IPS-18c (cell line): ENCODE measurements around the gene CD63.

Source experiments
- H3K4me3 ChIP-seq: 2 replicates; pipeline ENCODE4 v1.7.0; 2013; ENCODE audit warnings: low read depth, mild to moderate bottlenecking, low read length, moderate library complexity; ENCODE audit not compliant: insufficient read depth
- H3K9me3 ChIP-seq: one replicate; pipeline ENCODE4 v1.6.1; 2013; ENCODE audit warnings: mild to moderate bottlenecking, low read length, moderate library complexity; ENCODE audit not compliant: control insufficient read depth, insufficient read depth

The CD63 gene

GRCh38 chr12:55727643-55728185 is 1.1 kb downstream of the CD63 start:
- Histone ChIP-seq H3K9me3 (no peaks in the 10 kb centered on the region), H3K4me3 (peak overlapping the region; percentile 92)

GRCh38 chr12:55726971-55727370 is 1.8 kb downstream of the CD63 start:
- no peaks in the 10 kb centered on the region for H3K9me3 ChIP-seq
- H3K4me3 ChIP-seq = peak overlapping the region; percentile 92; the same call in 1 of the 2 replicates

- Histone ChIP-seq H3K9me3 (no peaks in the 10 kb centered on the region), H3K4me3 (no peak overlapping the region)
Observed at GRCh38 chr12:55725556-55725955, 3.3 kb downstream of the CD63 start.

GRCh38 chr12:55724940-55725309 is 3.9 kb downstream of the CD63 start:
- Histone ChIP-seq H3K4me3 (no peak overlapping the region), H3K9me3 (no peaks in the 10 kb centered on the region)

- Histone ChIP-seq H3K4me3 (no peak overlapping the region), H3K9me3 (no peaks in the 10 kb centered on the region)
Observed at GRCh38 chr12:55724226-55724939, 4.4 kb downstream of the CD63 start.

GRCh38 chr12:55723516-55724225 is 5.1 kb downstream of the CD63 start:
- Histone ChIP-seq H3K9me3 (no peaks in the 10 kb centered on the region), H3K4me3 (no peak overlapping the region)

GRCh38 chr12:55722948-55723347 is 5.9 kb downstream of the CD63 start:
- Histone ChIP-seq H3K9me3 (no peaks in the 10 kb centered on the region), H3K4me3 (no peak overlapping the region)

- Histone ChIP-seq H3K9me3 (no peaks in the 10 kb centered on the region), H3K4me3 (no peak overlapping the region)
Observed at GRCh38 chr12:55721601-55722213, 7.1 kb downstream of the CD63 start.

- no peaks in the 10 kb centered on the region for H3K9me3 ChIP-seq
- no peak overlapping the region for H3K4me3 ChIP-seq
Observed at GRCh38 chr12:55720894-55721444, 7.8 kb downstream of the CD63 start.

GRCh38 chr12:55720071-55720564 is 8.7 kb downstream of the CD63 start, which contains the start of gene RDH5:
Gene RDH5, plus strand, starts transcription at chr12:55720393. Its CDS starts 792 bp downstream, at chr12:55721185.
- H3K4me3 ChIP-seq = no peak within 1 kb of the TSS
- no peaks in the 10 kb centered on the region for H3K9me3 ChIP-seq

- Histone ChIP-seq H3K9me3 (no peaks in the 10 kb centered on the region), H3K4me3 (no peak overlapping the region)
Observed at GRCh38 chr12:55719371-55719770, 9.4 kb downstream of the CD63 start.

GRCh38 chr12:55718624-55719275 is 10.1 kb downstream of the CD63 start:
- Histone ChIP-seq H3K9me3 (no peaks in the 10 kb centered on the region), H3K4me3 (0 out of 2 replicates have a peak overlapping the region, but pooled peaks have one; percentile 11)

- Histone ChIP-seq H3K4me3 (peak overlapping the region; percentile 11), H3K9me3 (no peaks in the 10 kb centered on the region)
Observed at GRCh38 chr12:55718015-55718414, 10.8 kb downstream of the CD63 start.

- Histone ChIP-seq H3K4me3 (peak overlapping the region; percentile 92), H3K9me3 (no peaks in the 10 kb centered on the region)
Observed at GRCh38 chr12:55717011-55718007, 11.5 kb downstream of the CD63 start.

GRCh38 chr12:55716582-55716957 is 12.2 kb downstream of the CD63 start:
- Histone ChIP-seq H3K4me3 (peak overlapping the region; percentile 92), H3K9me3 (no peaks in the 10 kb centered on the region)
